PFSK-1 (cell line): ENCODE data around the gene SPRR5.

Experiments used
- FOXP2 ChIP-seq: optimal IDR thresholded peaks from 2 replicates; pipeline ENCODE3; 2011; ENCODE audit warnings: borderline replicate concordance, control low read depth, inconsistent platforms; ENCODE audit not compliant: insufficient read depth; ENCODE audit errors: extremely low read length, extremely low read depth
- POLR2AphosphoS5 ChIP-seq: IDR thresholded peaks from 2 replicates; pipeline ENCODE4 v1.6.1; 2012; ENCODE audit warnings: low read depth, mild to moderate bottlenecking, control low read depth, low read length, moderate library complexity
- SIN3A ChIP-seq: IDR thresholded peaks from 2 replicates; pipeline ENCODE4 v1.6.1; 2012; ENCODE audit warnings: mild to moderate bottlenecking, low read length, moderate library complexity, borderline replicate concordance; ENCODE audit not compliant: insufficient read depth
- TAF1 ChIP-seq: IDR thresholded peaks from 2 replicates; pipeline ENCODE4 v1.6.1; 2012; ENCODE audit warnings: low read length, control low read depth, borderline replicate concordance; ENCODE audit not compliant: insufficient read depth
- TF ChIP-seq, protein P1 (sequence below), 2 experiments: IDR thresholded peaks; 2 replicates each; pipeline versions ENCODE4 v1.6.1 to v1.8.0; 2011 to 2012; ENCODE audit warnings: low read depth in 2 of 2, low read length in 2 of 2, control low read depth in 1 of 2, inconsistent platforms in 1 of 2, mild to moderate bottlenecking in 1 of 2, moderate library complexity in 1 of 2; ENCODE audit not compliant: insufficient read depth in 1 of 2

Gene SPRR5

DNA sequence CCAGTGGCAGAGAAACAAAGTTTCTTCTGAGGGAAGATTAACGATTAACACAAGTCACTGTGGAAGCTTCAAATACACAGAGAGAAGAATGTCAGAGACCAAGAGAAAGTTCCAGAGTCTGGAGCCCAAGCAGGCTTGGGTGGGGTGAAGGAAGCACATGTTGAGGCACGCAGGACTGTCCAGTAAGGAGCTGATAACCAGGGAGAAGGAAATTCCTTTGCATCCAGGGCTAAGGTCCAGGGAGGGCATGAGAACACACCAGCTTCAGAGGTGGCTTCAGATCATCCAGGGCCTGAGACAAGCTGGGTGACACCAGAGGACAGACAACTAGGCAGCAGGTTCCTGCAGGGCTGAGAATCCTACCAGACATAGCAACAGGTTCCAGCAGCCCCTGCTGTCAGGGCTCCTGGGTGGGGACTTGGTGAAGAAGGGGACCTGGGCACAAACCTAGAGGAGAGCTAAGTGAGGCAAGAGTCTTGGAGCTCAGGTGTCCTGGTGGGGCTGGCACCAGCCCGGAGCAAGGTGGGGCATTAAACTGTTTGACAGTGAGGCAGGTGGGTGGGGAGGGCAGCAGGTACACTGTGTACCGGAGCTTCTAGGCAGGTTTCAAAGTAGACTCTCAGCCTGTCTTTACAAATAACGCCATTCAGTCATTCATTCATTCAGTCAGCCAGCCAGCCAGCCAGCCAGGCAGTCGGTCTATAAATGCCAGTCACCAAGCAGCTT lies 34.3 kb downstream of the SPRR5 start:
- no peak for TF ChIP-seq TAF1
- TF ChIP-seq FOXP2 = no peak
- no peak for TF ChIP-seq POLR2AphosphoS5
- TF ChIP-seq, protein P1, sequence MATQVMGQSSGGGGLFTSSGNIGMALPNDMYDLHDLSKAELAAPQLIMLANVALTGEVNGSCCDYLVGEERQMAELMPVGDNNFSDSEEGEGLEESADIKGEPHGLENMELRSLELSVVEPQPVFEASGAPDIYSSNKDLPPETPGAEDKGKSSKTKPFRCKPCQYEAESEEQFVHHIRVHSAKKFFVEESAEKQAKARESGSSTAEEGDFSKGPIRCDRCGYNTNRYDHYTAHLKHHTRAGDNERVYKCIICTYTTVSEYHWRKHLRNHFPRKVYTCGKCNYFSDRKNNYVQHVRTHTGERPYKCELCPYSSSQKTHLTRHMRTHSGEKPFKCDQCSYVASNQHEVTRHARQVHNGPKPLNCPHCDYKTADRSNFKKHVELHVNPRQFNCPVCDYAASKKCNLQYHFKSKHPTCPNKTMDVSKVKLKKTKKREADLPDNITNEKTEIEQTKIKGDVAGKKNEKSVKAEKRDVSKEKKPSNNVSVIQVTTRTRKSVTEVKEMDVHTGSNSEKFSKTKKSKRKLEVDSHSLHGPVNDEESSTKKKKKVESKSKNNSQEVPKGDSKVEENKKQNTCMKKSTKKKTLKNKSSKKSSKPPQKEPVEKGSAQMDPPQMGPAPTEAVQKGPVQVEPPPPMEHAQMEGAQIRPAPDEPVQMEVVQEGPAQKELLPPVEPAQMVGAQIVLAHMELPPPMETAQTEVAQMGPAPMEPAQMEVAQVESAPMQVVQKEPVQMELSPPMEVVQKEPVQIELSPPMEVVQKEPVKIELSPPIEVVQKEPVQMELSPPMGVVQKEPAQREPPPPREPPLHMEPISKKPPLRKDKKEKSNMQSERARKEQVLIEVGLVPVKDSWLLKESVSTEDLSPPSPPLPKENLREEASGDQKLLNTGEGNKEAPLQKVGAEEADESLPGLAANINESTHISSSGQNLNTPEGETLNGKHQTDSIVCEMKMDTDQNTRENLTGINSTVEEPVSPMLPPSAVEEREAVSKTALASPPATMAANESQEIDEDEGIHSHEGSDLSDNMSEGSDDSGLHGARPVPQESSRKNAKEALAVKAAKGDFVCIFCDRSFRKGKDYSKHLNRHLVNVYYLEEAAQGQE (IDR thresholded peaks at IDR 0.05; ENCODE audit: insufficient read depth in 1 of 2, low read depth in 2 of 2, low read length in 2 of 2) = no peak
- TF ChIP-seq SIN3A = no peak

DNA sequence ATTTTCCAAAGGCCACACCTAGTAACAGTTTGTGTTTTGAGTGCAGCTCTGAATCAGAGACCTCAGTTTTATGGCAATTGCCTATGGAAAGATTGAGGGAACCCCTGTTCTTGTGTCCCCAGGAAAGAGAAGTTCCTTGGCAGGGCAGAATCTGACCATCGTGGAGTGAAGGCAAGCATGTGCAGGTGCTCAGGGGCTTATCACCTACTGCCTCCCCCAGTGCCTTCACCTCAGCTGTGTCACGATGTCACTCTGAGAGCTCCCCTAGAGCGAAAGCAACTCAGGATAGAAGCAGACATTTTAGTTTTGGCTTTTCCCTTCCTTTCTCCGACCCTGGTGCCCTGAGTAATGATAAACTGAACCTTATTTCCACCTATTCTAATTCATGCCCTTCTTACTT lies 35.1 kb downstream of the SPRR5 start:
- TF ChIP-seq, protein P1 (IDR thresholded peaks at IDR 0.05; ENCODE audit: insufficient read depth in 1 of 2, low read depth in 2 of 2, low read length in 2 of 2) = no peak
- TF ChIP-seq POLR2AphosphoS5 (no peak), FOXP2 (no peak), SIN3A (no peak), TAF1 (no peak)

DNA sequence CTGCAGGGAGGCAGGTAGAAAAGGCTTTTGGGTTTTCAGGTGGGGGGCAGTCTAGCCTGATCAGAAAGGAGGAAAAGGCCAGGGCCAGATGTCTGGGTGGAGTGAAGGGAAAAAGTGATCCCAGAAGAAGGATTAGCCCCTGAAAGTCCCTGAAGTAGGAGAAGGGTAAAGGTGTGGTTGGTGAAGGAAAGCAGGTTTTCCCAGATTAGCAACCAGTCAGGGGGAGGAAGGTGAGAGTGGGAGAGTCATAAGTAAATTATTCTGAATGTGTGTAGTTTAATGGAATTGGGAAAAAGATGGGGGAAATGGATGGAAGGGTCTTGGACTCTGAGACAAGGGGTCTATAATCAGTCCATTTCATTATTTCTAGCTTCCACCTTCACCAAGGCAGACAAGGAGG lies 36.2 kb downstream of the SPRR5 start:
- TF ChIP-seq FOXP2 (no peak), SIN3A (no peak), TAF1 (no peak), POLR2AphosphoS5 (no peak)
- TF ChIP-seq, protein P1 (IDR thresholded peaks at IDR 0.05; ENCODE audit: insufficient read depth in 1 of 2, low read depth in 2 of 2, low read length in 2 of 2) = no peak

DNA sequence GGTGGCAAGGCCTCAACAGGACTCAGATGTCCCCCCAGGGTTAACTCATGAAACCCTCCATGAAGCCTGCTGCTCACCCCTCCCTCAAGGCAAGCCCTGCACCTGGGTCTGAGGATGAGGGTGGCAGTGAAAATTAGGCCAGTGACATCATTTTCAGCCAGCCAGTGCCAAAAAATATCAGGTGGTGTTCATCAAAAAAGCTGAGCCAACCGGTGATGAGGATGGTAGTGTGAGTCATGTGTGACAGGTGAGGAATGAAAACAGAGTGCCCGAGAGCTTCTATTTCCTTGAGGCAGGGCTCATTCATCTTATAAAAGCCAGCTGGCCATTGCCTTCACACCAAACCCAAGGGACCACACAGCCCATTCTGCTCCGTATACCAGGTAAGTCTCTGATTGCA lies 36.7 kb downstream of the SPRR5 start, which contains the start of gene SPRR1A:
Gene SPRR1A, plus strand, starts transcription at position 339 of the 400 bp plus-strand sequence. CDS start 1,150 bp downstream, outside the sequence.
- TF ChIP-seq, protein P1 (IDR thresholded peaks at IDR 0.05; ENCODE audit: insufficient read depth in 1 of 2, low read depth in 2 of 2, low read length in 2 of 2) = no peak
- TF ChIP-seq TAF1 = no peak
- TF ChIP-seq SIN3A = no peak

DNA sequence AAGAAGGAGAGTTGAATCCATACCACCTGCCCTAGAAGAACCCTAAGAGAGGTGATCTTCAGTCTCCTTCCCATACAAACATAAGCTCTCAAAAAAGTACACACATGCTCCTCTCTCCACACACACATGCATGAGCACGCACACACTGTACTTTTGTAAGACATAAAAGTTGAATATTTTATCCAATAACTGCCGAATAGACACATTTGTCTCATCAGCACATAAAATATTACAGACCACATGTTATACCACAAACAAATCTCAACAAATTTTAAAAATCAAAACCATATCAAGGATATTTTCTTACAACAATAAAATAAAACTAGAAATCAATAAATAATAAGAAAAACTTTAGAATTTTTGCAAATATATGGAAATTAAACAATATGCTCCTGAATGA lies 39.6 kb downstream of the SPRR5 start:
- TF ChIP-seq TAF1 (no peak), SIN3A (no peak), FOXP2 (no peak), POLR2AphosphoS5 (no peak)
- TF ChIP-seq, protein P1 (IDR thresholded peaks at IDR 0.05; ENCODE audit: insufficient read depth in 1 of 2, low read depth in 2 of 2, low read length in 2 of 2) = no peak
